Measurements from ENCODE around the gene GOLPH3L. TPM values are rescaled to one million over a fixed set of nuclear protein-coding genes. Genes with fewer than 3 reads are reported as not detected.

GOLPH3L gene
- total RNA-seq, 2 experiments from 2014 or later = 24.0 to 27.1 TPM

DNA sequence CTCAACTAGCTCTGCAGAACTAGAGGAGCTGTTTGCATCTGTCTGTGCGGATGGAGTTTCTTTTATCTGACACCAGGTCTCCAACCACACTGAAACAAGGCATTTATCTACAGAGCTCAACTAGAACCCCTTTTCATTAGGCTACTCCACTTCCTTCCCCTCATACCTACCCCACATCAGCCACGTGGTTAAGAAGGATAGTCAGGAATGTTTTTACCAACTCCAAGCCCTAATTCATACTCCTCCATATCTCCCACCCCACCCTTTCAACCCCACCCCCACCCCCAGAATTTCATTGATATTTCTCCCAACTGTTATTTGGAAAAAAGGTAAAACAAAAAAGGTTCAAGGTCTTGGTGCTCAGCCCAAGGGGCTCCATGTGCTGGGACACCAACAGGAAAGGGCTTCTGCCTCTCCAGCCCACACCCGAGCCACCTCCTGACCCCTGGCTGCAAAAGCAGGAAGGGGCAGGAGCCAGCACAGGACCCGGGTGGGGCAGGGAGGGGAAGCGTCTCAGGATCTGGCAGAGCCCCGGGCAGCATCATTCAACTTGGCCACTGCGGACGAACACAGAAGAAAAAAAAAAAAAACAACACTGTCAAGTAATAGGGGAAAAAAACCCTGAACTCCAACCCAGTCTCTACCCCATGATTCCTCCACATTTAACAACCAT, 74.5 kb downstream of the GOLPH3L start:
- Mint-ChIP-seq H3K36me3 (ENCODE audit: low read depth) (peaks cover 71% of the 10 kb centered on the region), H3K4me1 (peaks cover 74% of the 10 kb centered on the region), H3K4me3 (no peak overlapping the region)

DNA sequence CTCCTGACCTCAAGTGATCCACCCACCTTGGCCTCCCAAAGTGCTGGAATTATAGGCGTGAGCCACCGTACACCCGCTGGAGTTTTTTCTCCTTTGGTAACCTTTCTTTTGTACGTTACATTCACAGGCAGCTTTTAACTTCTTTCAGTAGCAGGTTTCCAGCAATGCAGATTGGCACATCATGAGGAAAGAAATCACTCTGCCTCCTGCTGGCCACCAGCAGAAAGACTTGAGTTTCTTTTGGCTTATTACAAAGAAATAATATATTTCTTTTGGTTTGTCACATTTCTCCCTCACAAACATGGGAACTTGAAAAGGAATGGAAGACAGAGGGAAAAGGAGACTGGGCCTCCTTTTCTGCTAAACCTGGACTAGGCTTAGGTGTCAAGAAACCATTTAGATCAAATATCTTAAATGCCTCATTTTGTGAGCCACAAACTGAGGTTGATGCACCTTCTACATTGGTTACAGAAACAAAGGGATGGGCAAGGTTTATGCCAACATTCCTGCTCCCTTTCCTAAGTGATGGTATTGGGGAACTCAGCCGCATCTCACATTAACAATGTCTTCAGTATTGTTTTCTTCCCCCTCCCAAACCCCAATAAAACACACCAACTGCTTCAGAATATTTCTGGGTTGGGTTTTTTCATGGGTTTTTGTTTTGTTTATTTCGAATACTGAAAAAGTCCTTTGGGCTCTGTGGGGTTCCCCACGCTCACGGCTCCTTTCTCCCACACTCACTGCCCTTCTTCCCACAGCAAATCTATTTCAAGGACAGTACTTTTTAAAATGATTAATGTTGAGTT, 75.3 kb downstream of the GOLPH3L start:
- DNase-seq = peak; percentile 73
- peak overlapping the region; percentile 74 for H3K27ac Mint-ChIP-seq
- no peak overlapping the region for H3K4me3 Mint-ChIP-seq
- ChIA-PET POLR2A (no interaction called here), CTCF (interaction anchor here (0.6 to 2.9 kb wide), 11 partner anchors 8 to 118 kb away, joined by 3 to 19 read pairs (median 4); partner anchors contain the start of genes ENSA and MCL1)
- peaks cover 73% of the 10 kb centered on the region for H3K4me1 Mint-ChIP-seq
- H3K36me3 Mint-ChIP-seq (ENCODE audit: low read depth) = peaks cover 70% of the 10 kb centered on the region
- no peaks in the 10 kb centered on the region for H3K27me3 Mint-ChIP-seq
- H3K9me3 Mint-ChIP-seq = no peaks in the 10 kb centered on the region

More for the DNA sequence above, 74.5 kb downstream of the GOLPH3L start:
- H3K27me3 Mint-ChIP-seq = no peaks in the 10 kb centered on the region
- POLR2A ChIA-PET = no interaction called here
- CTCF ChIA-PET = interaction anchor here (0.6 to 0.7 kb wide), 2 partner anchors 50 to 62 kb away, joined by 3 to 5 read pairs; no protein-coding TSS in a partner anchor
- H3K9me3 Mint-ChIP-seq = no peaks in the 10 kb centered on the region
- H3K27ac Mint-ChIP-seq = peak overlapping the region; percentile 72
- no peak for DNase-seq

DNA sequence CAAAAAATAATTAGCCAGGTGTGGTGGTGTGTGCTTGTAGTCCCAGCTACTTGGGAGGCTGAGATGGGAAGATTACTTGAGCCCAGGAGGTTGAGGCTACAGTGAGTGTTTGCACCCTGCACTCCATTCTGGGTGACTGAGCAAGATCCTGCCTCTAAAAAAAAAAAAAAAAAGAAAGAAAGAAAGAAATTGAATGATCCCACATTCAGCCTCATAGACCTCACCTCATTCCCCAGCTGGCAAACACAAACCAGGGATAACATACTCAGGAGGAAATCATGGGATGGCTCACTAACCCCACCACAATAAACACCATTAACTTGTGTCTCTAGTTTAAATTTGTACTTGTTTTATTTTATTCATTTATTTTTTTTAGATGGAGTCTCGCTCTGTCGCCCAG, 76.0 kb downstream of the GOLPH3L start:
- Mint-ChIP-seq H3K27me3 (no peaks in the 10 kb centered on the region), H3K4me3 (no peak overlapping the region), H3K36me3 (ENCODE audit: low read depth) (peaks cover 72% of the 10 kb centered on the region), H3K9me3 (no peaks in the 10 kb centered on the region), H3K27ac (no peak overlapping the region), H3K4me1 (peaks cover 77% of the 10 kb centered on the region)
- CTCF ChIA-PET = interaction anchor here (0.6 to 4.1 kb wide), 12 partner anchors 7 to 302 kb away, joined by 3 to 22 read pairs (median 4); partner anchors contain the start of genes ENSA and MCL1
- DNase-seq = no peak
- POLR2A ChIA-PET = interaction anchor here (0.7 kb wide), 1 partner anchor 156 kb away, joined by 3 read pairs; no protein-coding TSS in a partner anchor

DNA sequence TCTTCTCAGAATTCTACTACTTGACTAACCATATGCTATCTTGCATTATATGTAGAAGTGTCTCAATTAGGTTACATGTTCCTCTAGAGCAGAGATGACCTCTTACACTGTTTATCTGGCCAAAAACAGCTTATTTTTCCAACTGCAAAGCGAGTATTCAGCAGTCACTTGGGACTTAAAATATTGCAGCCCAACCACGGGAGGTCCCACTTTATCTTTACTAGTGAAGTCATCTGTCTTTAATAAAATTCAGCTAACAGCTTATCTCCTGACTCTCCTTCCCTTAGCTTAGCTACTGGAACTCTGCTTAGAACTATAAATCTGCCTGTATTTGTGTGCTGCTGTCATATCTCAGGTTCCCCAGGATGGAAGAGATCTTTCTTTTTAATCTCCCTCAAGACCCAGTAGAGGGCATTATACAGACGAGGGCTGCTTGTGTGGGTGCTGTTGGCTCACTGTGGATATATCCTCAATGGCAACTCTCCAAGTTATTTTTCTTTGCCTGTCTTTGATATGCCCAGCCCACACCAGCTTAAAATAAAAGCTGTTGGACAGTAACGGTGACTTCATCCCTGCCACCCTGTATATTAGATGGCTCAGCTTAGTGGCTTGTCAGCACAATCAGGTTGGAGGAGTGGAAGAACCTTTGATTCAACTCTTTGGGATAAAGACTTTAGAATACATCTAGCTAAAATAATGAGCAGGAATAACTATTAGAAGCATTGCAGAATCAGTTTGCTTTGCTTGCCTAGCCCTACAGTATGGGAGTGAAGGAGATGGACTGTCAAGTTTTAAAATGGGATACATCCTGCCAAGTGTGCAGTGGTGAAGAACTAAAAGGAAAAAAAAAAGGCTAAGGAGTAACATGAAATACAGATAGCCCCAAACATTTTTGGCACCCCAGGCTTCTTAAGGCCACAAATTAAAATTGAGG, 77.1 kb downstream of the GOLPH3L start:
- CTCF ChIA-PET = interaction anchor here (0.6 to 4.1 kb wide), 7 partner anchors 8 to 179 kb away, joined by 3 to 22 read pairs (median 3); partner anchors contain the start of gene ENSA
- peaks cover 77% of the 10 kb centered on the region for H3K4me1 Mint-ChIP-seq
- H3K27me3 Mint-ChIP-seq = no peaks in the 10 kb centered on the region
- no peaks in the 10 kb centered on the region for H3K9me3 Mint-ChIP-seq
- POLR2A ChIA-PET = interaction anchor here (0.6 to 0.7 kb wide), 2 partner anchors 68 to 155 kb away, joined by 3 to 5 read pairs; no protein-coding TSS in a partner anchor
- peaks cover 72% of the 10 kb centered on the region for H3K36me3 Mint-ChIP-seq (ENCODE audit: low read depth)
- no peak overlapping the region for H3K4me3 Mint-ChIP-seq
- DNase-seq = no peak
- peak overlapping the region; percentile 51 for H3K27ac Mint-ChIP-seq

DNA sequence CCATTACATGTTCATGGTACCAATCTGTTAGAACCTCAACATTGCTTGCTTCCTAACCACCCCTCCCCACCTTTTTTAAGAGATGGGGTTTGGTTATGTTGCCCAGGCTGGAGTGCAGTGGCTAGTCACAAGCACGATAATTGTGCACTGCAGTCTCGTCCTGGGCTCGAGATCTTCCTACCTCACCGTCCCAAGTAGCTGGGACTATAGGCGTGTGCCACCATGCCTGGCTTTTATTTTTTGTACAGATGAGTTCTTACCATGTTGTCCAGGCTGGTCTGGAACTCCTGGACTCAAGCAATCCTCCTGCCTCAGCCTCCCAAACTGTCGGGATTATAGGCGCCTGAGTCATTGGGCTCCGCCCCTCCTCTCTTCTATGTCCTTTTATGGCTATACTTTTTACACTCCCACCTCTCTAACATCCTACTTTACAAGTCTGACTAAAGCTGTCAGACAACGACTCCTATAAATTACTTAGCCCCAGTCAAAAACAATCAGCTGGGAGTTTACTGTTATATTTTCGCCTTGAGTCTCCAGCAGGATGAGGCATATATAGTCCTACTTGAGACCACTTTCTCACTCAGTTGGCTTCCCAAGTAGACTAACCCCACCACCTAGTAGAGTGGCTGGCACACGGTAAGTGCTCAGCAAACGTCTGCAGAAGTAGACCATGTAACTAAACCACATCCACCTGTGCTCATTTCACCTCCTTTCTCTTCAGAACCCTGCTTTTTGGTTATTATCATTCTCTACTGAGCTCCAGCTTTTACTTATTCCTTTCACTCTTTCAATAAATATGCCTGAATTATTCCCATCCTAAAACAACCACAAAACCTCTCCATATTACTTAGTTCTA, 81.4 kb downstream of the GOLPH3L start:
- Mint-ChIP-seq H3K27me3 (no peaks in the 10 kb centered on the region), H3K36me3 (ENCODE audit: low read depth) (peaks cover 52% of the 10 kb centered on the region), H3K4me1 (peaks cover 69% of the 10 kb centered on the region), H3K4me3 (no peak overlapping the region), H3K27ac (peak overlapping the region; percentile 79), H3K9me3 (no peaks in the 10 kb centered on the region)
- DNase-seq = no peak
- ChIA-PET POLR2A (interaction anchor here (0.7 to 1.3 kb wide), 2 partner anchors 36 to 39 kb away, joined by 4 to 5 read pairs; partner anchors contain the start of gene MCL1), CTCF (interaction anchor here (0.6 to 2.0 kb wide), 6 partner anchors 11 to 56 kb away, joined by 3 to 9 read pairs (median 5); partner anchors contain the start of genes ENSA and MCL1)

DNA sequence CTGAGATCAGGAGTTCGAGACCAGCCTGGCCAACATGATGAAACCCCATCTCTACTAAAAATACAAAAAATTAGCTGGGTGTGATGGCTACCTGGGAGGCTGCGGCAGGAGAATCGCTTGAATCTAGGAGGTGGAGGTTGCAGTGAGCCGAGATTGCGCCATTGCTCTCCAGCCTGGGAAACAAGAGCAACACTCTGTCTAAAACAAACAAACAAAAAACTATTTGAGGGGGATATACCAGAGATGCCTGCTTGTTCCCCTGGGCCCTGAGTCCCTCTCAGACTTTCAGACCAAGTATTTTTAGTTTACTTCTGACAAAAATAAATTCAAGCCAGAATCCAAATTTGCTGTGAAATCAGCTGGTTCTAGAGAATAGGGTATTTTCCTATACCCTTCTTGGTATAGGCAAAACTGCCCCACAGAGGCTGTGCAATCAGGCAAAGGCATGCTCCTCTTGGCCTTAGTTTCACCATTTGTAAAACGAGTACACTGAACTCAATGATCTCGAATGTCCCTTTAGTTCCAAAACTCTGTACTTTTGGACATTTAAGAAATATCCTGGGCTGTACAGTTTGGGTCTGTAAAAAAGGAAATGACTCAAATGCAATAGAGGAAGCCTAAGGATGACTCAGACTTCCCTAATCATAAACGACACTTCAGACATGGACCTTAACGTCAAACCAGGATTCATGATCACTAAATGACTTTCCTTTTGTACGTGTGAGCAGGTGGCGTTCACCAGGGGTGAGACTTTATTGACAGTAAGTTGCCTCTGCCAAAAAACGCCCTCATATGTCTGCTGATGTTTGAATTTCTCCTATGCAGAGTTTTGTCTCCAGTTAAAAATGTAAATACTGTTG, 83.7 kb downstream of the GOLPH3L start:
- Mint-ChIP-seq H3K27ac (peak overlapping the region; percentile 85), H3K4me3 (peak overlapping the region; percentile 55), H3K36me3 (ENCODE audit: low read depth) (peaks cover 39% of the 10 kb centered on the region), H3K27me3 (no peaks in the 10 kb centered on the region), H3K4me1 (peaks cover 58% of the 10 kb centered on the region), H3K9me3 (no peaks in the 10 kb centered on the region)
- POLR2A ChIA-PET = interaction anchor here (0.8 to 1.1 kb wide), 2 partner anchors 34 to 50 kb away, joined by 4 to 6 read pairs; partner anchors contain the start of gene MCL1
- CTCF ChIA-PET = interaction anchor here (0.9 to 1.8 kb wide), 3 partner anchors 8 to 53 kb away, joined by 3 to 5 read pairs (median 4); no protein-coding TSS in a partner anchor
- peak; percentile 49 for DNase-seq

DNA sequence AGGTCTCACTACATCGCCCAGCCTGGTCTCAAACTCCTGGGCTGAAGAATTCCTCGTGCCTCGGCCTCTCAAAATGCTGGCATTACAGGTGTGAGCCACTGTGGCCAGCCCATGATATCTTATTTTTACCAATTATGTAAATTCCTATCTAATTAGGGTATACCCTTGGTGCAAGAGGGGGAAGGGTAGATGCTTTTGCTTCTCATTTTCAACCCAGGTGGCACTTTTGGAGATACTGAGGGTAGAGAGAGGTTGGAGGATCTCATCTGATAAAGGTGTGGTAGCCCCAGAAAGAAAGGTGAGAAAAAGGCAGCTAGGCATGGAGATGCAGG, 85.0 kb downstream of the GOLPH3L start:
- DNase-seq = no peak
- H3K36me3 Mint-ChIP-seq (ENCODE audit: low read depth) = peaks cover 34% of the 10 kb centered on the region
- peaks cover 56% of the 10 kb centered on the region for H3K4me1 Mint-ChIP-seq
- H3K9me3 Mint-ChIP-seq = no peaks in the 10 kb centered on the region
- ChIA-PET POLR2A (interaction anchor here (0.5 to 1.0 kb wide), 3 partner anchors 12 to 44 kb away, joined by 3 to 5 read pairs (median 5); no protein-coding TSS in a partner anchor), CTCF (interaction anchor here (0.7 to 1.5 kb wide), 4 partner anchors 8 to 89 kb away, joined by 3 to 4 read pairs (median 4); no protein-coding TSS in a partner anchor)
- peak overlapping the region; percentile 85 for H3K27ac Mint-ChIP-seq
- no peak overlapping the region for H3K4me3 Mint-ChIP-seq
- H3K27me3 Mint-ChIP-seq = no peaks in the 10 kb centered on the region

DNA sequence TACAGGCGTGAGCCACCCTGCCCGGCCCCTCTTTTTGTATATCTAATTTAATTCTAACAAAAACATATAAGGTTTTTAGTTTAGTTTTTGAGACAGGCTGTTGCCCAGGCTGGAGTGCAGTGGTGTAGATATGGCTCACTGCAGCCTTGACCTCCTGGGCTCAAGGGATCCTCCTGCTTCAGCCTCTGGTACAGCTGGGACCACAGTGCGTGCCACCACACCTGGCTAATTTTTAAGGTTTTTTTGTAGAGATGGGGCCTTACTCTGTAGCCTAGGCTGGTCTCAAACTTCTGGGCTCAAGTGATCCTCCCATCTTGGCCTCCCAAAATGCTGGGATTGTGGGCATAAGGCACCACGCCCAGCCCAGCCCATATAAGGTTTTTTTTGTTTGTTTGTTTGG, 86.4 kb downstream of the GOLPH3L start:
- DNase-seq = no peak
- no peak overlapping the region for H3K4me3 Mint-ChIP-seq
- ChIA-PET POLR2A (no interaction called here), CTCF (interaction anchor here (1.5 to 2.2 kb wide), 3 partner anchors 19 to 50 kb away, joined by 3 to 6 read pairs (median 4); partner anchors contain the start of gene ENSA)
- H3K27me3 Mint-ChIP-seq = no peaks in the 10 kb centered on the region
- H3K27ac Mint-ChIP-seq = peak overlapping the region; percentile 46
- peaks cover 45% of the 10 kb centered on the region for H3K4me1 Mint-ChIP-seq
- no peaks in the 10 kb centered on the region for H3K9me3 Mint-ChIP-seq
- H3K36me3 Mint-ChIP-seq (ENCODE audit: low read depth) = peaks cover 28% of the 10 kb centered on the region

DNA sequence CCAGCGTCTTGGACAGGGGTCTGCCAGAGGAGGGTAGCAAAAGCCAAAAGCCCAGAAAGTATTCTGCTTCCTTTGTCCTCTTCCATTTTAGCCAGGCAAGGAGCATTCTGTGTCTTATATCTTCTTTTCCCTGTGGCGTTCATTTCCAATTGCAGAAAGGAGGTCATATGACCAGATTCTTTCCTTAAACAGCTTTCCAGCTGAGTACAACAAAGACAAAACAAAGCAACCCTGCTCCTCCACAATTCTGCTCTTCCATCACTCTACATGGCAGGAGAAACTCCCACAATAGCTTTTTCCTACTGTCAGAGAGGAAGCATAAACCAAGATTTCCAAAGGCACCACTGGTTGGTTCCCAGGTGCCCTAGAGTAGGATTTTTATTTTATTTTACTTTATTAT, 87.2 kb downstream of the GOLPH3L start:
- H3K9me3 Mint-ChIP-seq = no peaks in the 10 kb centered on the region
- H3K36me3 Mint-ChIP-seq (ENCODE audit: low read depth) = peaks cover 21% of the 10 kb centered on the region
- peaks cover 39% of the 10 kb centered on the region for H3K4me1 Mint-ChIP-seq
- no peak overlapping the region for H3K27ac Mint-ChIP-seq
- H3K4me3 Mint-ChIP-seq = no peak overlapping the region
- H3K27me3 Mint-ChIP-seq = no peaks in the 10 kb centered on the region
- no peak for DNase-seq
- ChIA-PET CTCF (interaction anchor here (0.6 to 2.7 kb wide), 7 partner anchors 16 to 761 kb away, joined by 3 to 10 read pairs (median 4); partner anchors contain the start of gene MCL1), POLR2A (no interaction called here)

DNA sequence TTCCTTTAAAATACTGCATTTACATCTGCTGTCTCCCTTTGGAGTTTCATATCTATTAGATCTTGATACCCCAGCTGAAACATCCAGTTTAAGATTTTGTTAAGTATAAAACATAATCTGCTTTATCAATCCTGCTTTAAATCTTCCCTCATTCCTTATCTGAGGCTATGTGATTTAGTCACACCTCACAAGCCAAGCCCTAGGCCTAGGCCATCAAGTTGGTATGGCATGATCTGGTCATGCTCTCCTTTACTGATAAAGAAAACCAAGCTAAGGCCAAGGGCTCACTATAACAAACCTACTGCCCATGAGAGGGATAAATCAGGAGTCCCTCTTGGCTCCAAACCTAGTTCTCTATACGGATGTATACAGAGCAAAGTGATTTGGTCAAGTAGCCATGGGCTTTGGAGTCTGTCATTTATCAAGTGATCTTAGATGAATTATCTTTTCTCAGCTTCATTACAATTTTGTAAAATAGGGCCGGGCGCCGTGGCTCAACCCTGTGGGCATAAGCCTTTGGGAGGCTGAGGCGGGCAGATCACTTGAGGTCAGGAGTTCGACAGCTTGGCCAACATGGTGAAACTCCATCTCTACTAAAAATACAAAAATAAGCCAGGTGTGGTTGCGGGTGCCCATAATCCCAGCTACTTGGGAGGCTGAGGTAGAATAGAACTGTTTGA, 90.4 kb downstream of the GOLPH3L start:
- CTCF ChIA-PET = interaction anchor here (0.8 to 1.4 kb wide), 2 partner anchors 12 to 46 kb away, joined by 3 read pairs; no protein-coding TSS in a partner anchor
- H3K9me3 Mint-ChIP-seq = no peaks in the 10 kb centered on the region
- peaks cover 10% of the 10 kb centered on the region for H3K36me3 Mint-ChIP-seq (ENCODE audit: low read depth)
- no peak overlapping the region for H3K27ac Mint-ChIP-seq
- peaks cover 24% of the 10 kb centered on the region for H3K4me1 Mint-ChIP-seq
- H3K27me3 Mint-ChIP-seq = no peaks in the 10 kb centered on the region
- POLR2A ChIA-PET = no interaction called here
- H3K4me3 Mint-ChIP-seq = no peak overlapping the region
- DNase-seq = no peak

Measured in activated CD4-positive, alpha-beta T cell treated with anti-CD3 and anti-CD28 coated beads, Interleukin-2, amount 10 ng/mL, durations not matched to agents 7 days and 5 days (primary cell).